HCT116 (cell line): ENCODE results near the gene MARVELD1.

Experiments
- CTCF ChIP-seq, 3 experiments: fragments of 200-600 bp in 1 of 3; sonication (generic) in 1 of 3; IDR thresholded peaks in 2 of 3; conservative IDR thresholded peaks in 1 of 3; 2 replicates each; pipeline ENCODE4 v1.5.1; 2012 to 2017; ENCODE audit warnings: low read depth in 2 of 3, low read length in 2 of 3, antibody characterized with exemption in 1 of 3, borderline replicate concordance in 1 of 3, control low read depth in 1 of 3, mild to moderate bottlenecking in 1 of 3, mixed read lengths in 1 of 3, mixed run types in 1 of 3, moderate library complexity in 1 of 3; ENCODE audit not compliant: insufficient read depth in 1 of 3
- FOSL1 ChIP-seq: IDR thresholded peaks from 2 replicates; pipeline ENCODE4 v1.6.1; 2012; ENCODE audit warnings: low read depth
- POLR2A ChIP-seq: IDR thresholded peaks from 2 replicates; pipeline ENCODE4 v1.7.0; 2011; ENCODE audit warnings: borderline replicate concordance; ENCODE audit not compliant: insufficient read depth, insufficient read length; ENCODE audit errors: extremely low read depth
- POLR2AphosphoS5 ChIP-seq: IDR thresholded peaks from 2 replicates; pipeline ENCODE4 v1.6.1; 2011; ENCODE audit warnings: mild to moderate bottlenecking, low read depth, low read length, moderate library complexity

- TF ChIP-seq POLR2A = no peak
- TF ChIP-seq FOSL1 = no peak
- TF ChIP-seq CTCF (IDR thresholded peaks at IDR 0.05 in 2 of 3, conservative IDR thresholded peaks at IDR 0.05 in 1 of 3; ENCODE audit: borderline replicate concordance in 1 of 3, insufficient read depth in 1 of 3, low read depth in 2 of 3, low read length in 2 of 3) = no peak
- no peak for TF ChIP-seq POLR2AphosphoS5
Measured at GRCh38 chr10:97737770-97738265, 24.3 kb downstream of the MARVELD1 start.
